ENCODE results near the gene CNOT4.

DNA sequence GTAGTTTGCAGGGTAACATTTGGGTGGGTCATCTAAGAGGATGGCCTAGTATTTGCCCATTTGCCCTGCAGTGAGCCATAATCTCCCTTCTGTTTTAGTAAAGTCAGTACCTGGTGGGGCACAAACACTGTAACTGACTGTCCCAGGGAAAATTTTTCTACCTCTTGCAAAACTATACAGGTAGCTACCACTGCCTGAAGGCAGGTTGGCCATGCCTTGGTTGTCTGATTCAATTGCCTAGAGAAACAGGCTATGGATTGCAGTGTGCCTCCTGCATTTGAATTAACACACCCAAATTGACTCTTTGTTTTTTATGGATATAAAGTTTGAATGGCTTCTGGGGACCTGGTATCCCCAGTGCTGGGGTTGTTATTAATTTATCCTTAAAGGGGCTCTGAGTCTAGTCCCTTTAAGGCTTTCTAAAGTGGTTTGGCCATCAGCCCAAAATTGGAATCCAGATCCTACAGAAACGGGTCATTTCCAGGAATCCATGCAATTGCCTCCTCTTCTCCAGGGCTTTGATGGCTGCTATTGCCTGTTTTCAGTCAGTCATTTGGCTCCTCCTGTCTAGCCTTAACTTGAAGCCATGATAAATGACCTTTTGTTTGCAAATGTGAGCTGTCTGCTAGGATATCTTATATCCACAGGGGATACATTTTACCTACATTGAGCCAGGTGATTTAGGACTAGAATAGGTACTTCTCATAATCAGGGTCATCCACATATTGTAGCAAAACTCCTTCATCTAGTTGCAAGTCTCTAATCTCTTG, 187.1 kb downstream of the CNOT4 start:
- no peak for TF ChIP-seq ELF4 (IDR thresholded peaks at IDR 0.05)
- TF ChIP-seq BHLHE40 (IDR thresholded peaks at IDR 0.05; ENCODE audit: borderline replicate concordance) = no peak
- TF ChIP-seq FOXK2 (IDR thresholded peaks at IDR 0.05) = no peak
- TF ChIP-seq TARDBP (IDR thresholded peaks at IDR 0.05) = no peak
- no peak for TF ChIP-seq SP1 (IDR thresholded peaks at IDR 0.05)
- TF ChIP-seq CTBP1 (IDR thresholded peaks at IDR 0.05; ENCODE audit: borderline replicate concordance) = no peak
- TF ChIP-seq FOXA1 (IDR thresholded peaks at IDR 0.05) = no peak
- TF ChIP-seq, protein P1, sequence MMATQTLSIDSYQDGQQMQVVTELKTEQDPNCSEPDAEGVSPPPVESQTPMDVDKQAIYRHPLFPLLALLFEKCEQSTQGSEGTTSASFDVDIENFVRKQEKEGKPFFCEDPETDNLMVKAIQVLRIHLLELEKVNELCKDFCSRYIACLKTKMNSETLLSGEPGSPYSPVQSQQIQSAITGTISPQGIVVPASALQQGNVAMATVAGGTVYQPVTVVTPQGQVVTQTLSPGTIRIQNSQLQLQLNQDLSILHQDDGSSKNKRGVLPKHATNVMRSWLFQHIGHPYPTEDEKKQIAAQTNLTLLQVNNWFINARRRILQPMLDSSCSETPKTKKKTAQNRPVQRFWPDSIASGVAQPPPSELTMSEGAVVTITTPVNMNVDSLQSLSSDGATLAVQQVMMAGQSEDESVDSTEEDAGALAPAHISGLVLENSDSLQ (IDR thresholded peaks at IDR 0.05) = no peak
- TF ChIP-seq FOXM1 (IDR thresholded peaks at IDR 0.05; ENCODE audit: borderline replicate concordance) = no peak
- TF ChIP-seq SUZ12 (IDR thresholded peaks at IDR 0.05) = no peak
